Suprapubic skin (tissue), 4 donors: ENCODE measurements around the gene CLCNKB. TPM values are rescaled to one million over a fixed set of nuclear protein-coding genes. Genes with fewer than 3 reads are reported as not detected.
"Not testable (repeated sequence)": the region's sequence is repeated elsewhere in the genome, so short reads cannot be mapped to it uniquely, and the experiment has no call there.

Source experiments
- DNase-seq, 2 donors: peaks; one replicate each; pipeline ENCODE4 v3.0.0-alpha.2; 2019; ENCODE audit warnings: low spot score in 2 of 2
- H3K27ac ChIP-seq: fragments of 200-600 bp; sonication (generic); one replicate; pipeline ENCODE4 v1.5.1; 2019
- H3K27me3 ChIP-seq: fragments of 200-600 bp; sonication (generic); one replicate; pipeline ENCODE4 v1.5.1; 2019
- H3K36me3 ChIP-seq: fragments of 200-600 bp; sonication (generic); one replicate; pipeline ENCODE4 v1.5.1; 2019
- H3K4me1 ChIP-seq: fragments of 200-600 bp; sonication (generic); one replicate; pipeline ENCODE4 v1.5.1; 2019
- H3K4me3 ChIP-seq: fragments of 200-600 bp; sonication (generic); one replicate; pipeline ENCODE4 v1.5.1; 2019; ENCODE audit warnings: mild to moderate bottlenecking
- H3K9me3 ChIP-seq: fragments of 200-600 bp; sonication (generic); one replicate; pipeline ENCODE4 v1.5.1; 2019
- EP300 ChIP-seq: sonication (generic); formaldehyde crosslinking; IDR thresholded peaks from one replicate; pipeline ENCODE4 v1.6.1; 2017; ENCODE audit warnings: antibody characterized with exemption
- POLR2A ChIP-seq, 2 donors: fragments of 450-650 bp; IDR thresholded peaks; one replicate each; pipeline ENCODE4 v1.6.1; 2017; ENCODE audit warnings: antibody characterized with exemption in 2 of 2, mild to moderate bottlenecking in 2 of 2, moderate library complexity in 2 of 2
- POLR2AphosphoS5 ChIP-seq, 3 donors: sonication (generic); formaldehyde crosslinking; IDR thresholded peaks; one replicate each; pipeline ENCODE4 v1.6.1; 2017; ENCODE audit warnings: antibody characterized with exemption in 3 of 3
- WGBS: methylation state at CpG from one replicate; pipeline ENCODE4 v1.1.5; 2018; 5-methylcytosine and 5-hydroxymethylcytosine counted together
- total RNA-seq, 4 donors: library from RNA; depleted of rRNA; stranded (reverse); fragments of >200 nt; gene quantifications; one replicate each; pipeline ENCODE4 v1.1.0, GENCODE V29; 2016
- TF ChIP-seq, protein P1 (sequence below), 2 donors: fragments of 200-600 bp in 1 of 2; fragments of 450-650 bp in 1 of 2; sonication (generic) in 1 of 2; IDR thresholded peaks; one replicate each; pipeline ENCODE4 v1.5.1; 2016 to 2019; ENCODE audit warnings: antibody characterized with exemption in 2 of 2, mild to moderate bottlenecking in 1 of 2, moderate library complexity in 1 of 2

Gene CLCNKB
- total RNA-seq, 4 donors from 2014 or later = 0.42 TPM; not detected in 3

DNA sequence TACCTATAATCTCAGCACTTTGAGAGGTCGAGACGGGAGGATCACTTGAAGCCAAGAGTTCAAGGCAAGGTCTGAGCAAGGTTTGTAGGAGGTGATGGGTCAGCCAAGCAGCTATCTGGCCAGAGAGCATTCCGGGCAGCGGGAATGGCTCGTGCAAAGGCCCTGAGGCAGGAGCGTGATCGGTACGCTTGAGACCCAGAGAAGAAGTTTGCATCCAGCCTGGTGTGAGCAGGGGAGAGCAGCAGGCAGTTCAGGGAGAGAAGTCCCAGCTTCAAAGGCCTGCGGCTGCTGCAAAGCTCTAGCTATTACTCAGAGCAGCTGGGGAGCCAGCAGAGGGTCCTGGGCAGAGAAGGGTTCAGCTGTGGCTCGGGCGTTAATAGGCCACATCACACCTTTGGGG, 44.7 kb upstream of the CLCNKB start:
- Histone ChIP-seq H3K27ac (no peak overlapping the region), H3K27me3 (no peaks in the 10 kb centered on the region), H3K4me1 (no peaks in the 10 kb centered on the region), H3K9me3 (no peaks in the 10 kb centered on the region), H3K36me3 (no peaks in the 10 kb centered on the region), H3K4me3 (no peak overlapping the region)
- WGBS = 94% methylated on average over 11 of the region's 11 CpGs
- DNase-seq = no peak
- TF ChIP-seq POLR2A (IDR thresholded peaks at IDR 0.05) (no peak), POLR2AphosphoS5 (IDR thresholded peaks at IDR 0.05) (no peak), EP300 (no peak)
- TF ChIP-seq, protein P1, sequence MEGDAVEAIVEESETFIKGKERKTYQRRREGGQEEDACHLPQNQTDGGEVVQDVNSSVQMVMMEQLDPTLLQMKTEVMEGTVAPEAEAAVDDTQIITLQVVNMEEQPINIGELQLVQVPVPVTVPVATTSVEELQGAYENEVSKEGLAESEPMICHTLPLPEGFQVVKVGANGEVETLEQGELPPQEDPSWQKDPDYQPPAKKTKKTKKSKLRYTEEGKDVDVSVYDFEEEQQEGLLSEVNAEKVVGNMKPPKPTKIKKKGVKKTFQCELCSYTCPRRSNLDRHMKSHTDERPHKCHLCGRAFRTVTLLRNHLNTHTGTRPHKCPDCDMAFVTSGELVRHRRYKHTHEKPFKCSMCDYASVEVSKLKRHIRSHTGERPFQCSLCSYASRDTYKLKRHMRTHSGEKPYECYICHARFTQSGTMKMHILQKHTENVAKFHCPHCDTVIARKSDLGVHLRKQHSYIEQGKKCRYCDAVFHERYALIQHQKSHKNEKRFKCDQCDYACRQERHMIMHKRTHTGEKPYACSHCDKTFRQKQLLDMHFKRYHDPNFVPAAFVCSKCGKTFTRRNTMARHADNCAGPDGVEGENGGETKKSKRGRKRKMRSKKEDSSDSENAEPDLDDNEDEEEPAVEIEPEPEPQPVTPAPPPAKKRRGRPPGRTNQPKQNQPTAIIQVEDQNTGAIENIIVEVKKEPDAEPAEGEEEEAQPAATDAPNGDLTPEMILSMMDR (IDR thresholded peaks at IDR 0.05) = no peak

DNA sequence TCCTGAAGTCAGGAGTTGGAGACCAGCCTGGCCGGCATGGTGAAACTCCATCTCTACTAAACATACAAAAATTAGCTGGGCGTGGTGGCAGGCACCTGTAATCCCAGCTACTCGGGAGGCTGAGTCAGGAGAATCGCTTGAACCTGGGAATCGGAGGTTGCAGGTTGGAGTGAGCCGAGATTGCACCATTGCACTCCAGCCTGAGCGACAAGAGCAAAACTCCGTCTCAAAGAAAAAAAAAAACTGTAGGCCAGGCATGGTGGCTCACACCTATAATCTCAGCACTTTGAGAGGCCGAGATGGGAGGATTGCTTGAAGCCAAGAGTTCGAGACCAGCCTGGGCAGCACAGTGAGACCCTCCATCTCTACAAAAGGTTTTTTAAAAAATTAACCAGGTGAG, 42.3 kb upstream of the CLCNKB start:
- not testable (repeated sequence) for H3K4me3 ChIP-seq, DNase-seq, H3K27me3 ChIP-seq, H3K27ac ChIP-seq, H3K9me3 ChIP-seq, H3K4me1 ChIP-seq, H3K36me3 ChIP-seq
- 95% methylated on average over 10 of the region's 10 CpGs for WGBS

- TF ChIP-seq, protein P1 (IDR thresholded peaks at IDR 0.05) = no peak
- TF ChIP-seq EP300 = no peak
- no peak for TF ChIP-seq POLR2A (IDR thresholded peaks at IDR 0.05)
- TF ChIP-seq POLR2AphosphoS5 (IDR thresholded peaks at IDR 0.05) = no peak
- 86% methylated on average over 5 of the region's 5 CpGs for WGBS
- H3K27ac ChIP-seq = no peak overlapping the region
- no peaks in the 10 kb centered on the region for H3K36me3 ChIP-seq
- no peaks in the 10 kb centered on the region for H3K9me3 ChIP-seq
- H3K4me1 ChIP-seq = peaks cover 13% of the 10 kb centered on the region
- no peak for DNase-seq
- H3K4me3 ChIP-seq = no peak overlapping the region
- no peaks in the 10 kb centered on the region for H3K27me3 ChIP-seq
Observed at GRCh38 chr1:16005597-16005996, 38.0 kb upstream of the CLCNKB start.

DNA sequence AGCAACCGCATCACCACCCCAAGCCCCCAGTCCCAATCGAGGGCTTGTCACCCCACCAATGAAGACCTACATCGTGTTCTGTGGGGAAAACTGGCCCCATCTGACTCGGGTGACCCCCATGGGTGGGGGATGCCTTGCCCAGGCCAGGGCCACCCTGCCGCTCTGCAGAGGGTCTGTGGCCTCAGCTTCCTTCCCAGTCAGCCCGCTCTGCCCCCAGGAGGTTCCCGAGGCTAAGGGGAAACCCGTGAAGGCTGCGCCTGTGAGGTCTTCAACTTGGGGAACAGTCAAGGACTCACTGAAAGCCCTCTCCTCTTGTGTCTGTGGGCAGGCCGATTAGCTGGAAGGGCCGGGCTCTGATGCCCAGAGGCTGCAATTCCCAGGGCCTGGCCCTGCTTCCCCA, 37.6 kb upstream of the CLCNKB start:
- no peak for TF ChIP-seq POLR2A (IDR thresholded peaks at IDR 0.05)
- TF ChIP-seq, protein P1 (IDR thresholded peaks at IDR 0.05) = no peak
- no peak for TF ChIP-seq POLR2AphosphoS5 (IDR thresholded peaks at IDR 0.05)
- no peak for TF ChIP-seq EP300
- H3K27me3 ChIP-seq = no peaks in the 10 kb centered on the region
- H3K36me3 ChIP-seq = no peaks in the 10 kb centered on the region
- H3K4me3 ChIP-seq = no peak overlapping the region
- 74% methylated on average over 10 of the region's 11 CpGs for WGBS
- H3K4me1 ChIP-seq = peaks cover 13% of the 10 kb centered on the region
- no peak for DNase-seq
- no peaks in the 10 kb centered on the region for H3K9me3 ChIP-seq
- H3K27ac ChIP-seq = no peak overlapping the region

DNA sequence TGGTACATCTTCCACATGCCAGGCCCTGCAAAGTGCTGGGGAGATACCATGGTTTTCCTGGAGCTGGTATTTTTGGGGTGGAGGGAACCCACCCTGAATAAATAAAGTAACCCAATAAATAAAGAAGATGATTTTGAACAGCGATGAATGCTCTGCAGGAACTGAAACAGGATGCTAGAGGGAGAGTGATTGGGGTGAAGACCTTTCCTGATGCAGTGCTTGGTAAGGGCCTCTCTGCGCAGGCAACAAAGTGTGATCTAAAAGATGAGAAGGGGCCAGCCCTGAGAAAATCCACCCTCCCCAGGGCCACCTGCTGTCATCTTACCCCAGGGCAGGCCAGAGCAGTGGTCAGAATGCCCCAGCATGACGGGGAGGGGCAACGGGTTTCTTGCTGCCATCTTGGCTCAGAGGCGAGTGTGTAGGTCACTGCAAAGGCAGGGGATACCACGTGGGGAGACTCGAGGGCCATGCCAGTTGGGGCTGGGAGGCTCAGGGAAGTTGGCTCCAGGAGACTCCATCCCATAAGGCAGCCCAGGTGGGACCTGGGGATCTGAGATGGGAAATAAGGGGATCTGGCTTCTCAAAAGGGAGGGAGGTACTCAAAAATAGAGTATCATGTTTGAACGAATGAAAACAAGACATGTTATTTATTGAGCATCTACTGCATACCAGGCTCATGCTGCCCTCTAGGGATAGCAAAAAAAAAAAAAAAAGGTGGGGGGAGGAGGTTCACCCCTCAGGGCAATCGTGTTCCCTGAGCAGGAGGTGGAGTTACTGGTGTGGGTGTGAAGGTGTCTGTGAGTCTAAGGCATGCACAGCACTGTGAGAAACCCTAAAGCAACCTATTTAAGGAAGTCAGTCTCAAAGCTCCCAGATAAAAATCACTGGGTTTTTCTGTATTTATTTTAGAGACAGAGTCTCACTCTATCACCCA, 36.8 kb upstream of the CLCNKB start:
- H3K4me3 ChIP-seq = no peak overlapping the region
- H3K27ac ChIP-seq = no peak overlapping the region
- H3K4me1 ChIP-seq = peaks cover 13% of the 10 kb centered on the region
- DNase-seq = no peak
- no peak for TF ChIP-seq POLR2A (IDR thresholded peaks at IDR 0.05)
- TF ChIP-seq, protein P1 (IDR thresholded peaks at IDR 0.05) = no peak
- no peak for TF ChIP-seq EP300
- no peak for TF ChIP-seq POLR2AphosphoS5 (IDR thresholded peaks at IDR 0.05)
- H3K27me3 ChIP-seq = no peaks in the 10 kb centered on the region
- no peaks in the 10 kb centered on the region for H3K36me3 ChIP-seq
- no peaks in the 10 kb centered on the region for H3K9me3 ChIP-seq
- WGBS = 62% methylated on average over 9 of the region's 9 CpGs
